Kidney epithelial cell (primary cell): Measurements from ENCODE around the gene CSNK1G2. TPM values are rescaled to one million over a fixed set of nuclear protein-coding genes. Genes with fewer than 3 reads are reported as not detected.

Experiments used
- DNase-seq: peaks from one replicate; pipeline ENCODE4 v3.0.0-alpha.2; 2010; ENCODE audit warnings: low read depth
- H3K27me3 ChIP-seq: 2 replicates; pipeline ENCODE4 v1.6.0; 2011; ENCODE audit warnings: low read length; ENCODE audit not compliant: control insufficient read depth, insufficient read depth
- H3K36me3 ChIP-seq: 2 replicates; pipeline ENCODE4 v1.5.1; 2011; ENCODE audit warnings: low read length; ENCODE audit not compliant: control insufficient read depth, insufficient read depth
- H3K4me3 ChIP-seq: 2 replicates; pipeline ENCODE4 v1.5.1; 2011; ENCODE audit warnings: low read depth, mild to moderate bottlenecking, control low read depth, low read length
- CTCF ChIP-seq: IDR thresholded peaks from 2 replicates; pipeline ENCODE4 v1.5.1; 2011; ENCODE audit warnings: mild to moderate bottlenecking, moderate library complexity, low read length, control low read depth, inconsistent platforms; ENCODE audit not compliant: insufficient read depth, poor library complexity, severe bottlenecking
- total RNA-seq: library from RNA; depleted of rRNA; stranded (reverse); fragments of >200 nt; gene quantifications from 2 replicates; pipeline ENCODE4 v1.2.3, GENCODE V29; 2015

CSNK1G2 gene
- total RNA-seq, 1 donor from 2014 or later, result 105 TPM

GRCh38 chr19:1935484-1936208 is 5.3 kb upstream of the CSNK1G2 start:
- no peak overlapping the region for H3K4me3 ChIP-seq
- H3K36me3 ChIP-seq, result no peaks in the 10 kb centered on the region
- H3K27me3 ChIP-seq, result no peaks in the 10 kb centered on the region
- TF ChIP-seq CTCF, result no peak
- no peak for DNase-seq

- H3K27me3 ChIP-seq, result no peaks in the 10 kb centered on the region
- TF ChIP-seq CTCF, result no peak
- H3K4me3 ChIP-seq, result no peak overlapping the region
- H3K36me3 ChIP-seq, result no peaks in the 10 kb centered on the region
- no peak for DNase-seq
Measured at GRCh38 chr19:1936430-1936829, 4.5 kb upstream of the CSNK1G2 start.

- no peaks in the 10 kb centered on the region for H3K27me3 ChIP-seq
- no peak for TF ChIP-seq CTCF
- DNase-seq, result no peak
- H3K4me3 ChIP-seq, result no peak overlapping the region
- H3K36me3 ChIP-seq, result no peaks in the 10 kb centered on the region
Measured at GRCh38 chr19:1936916-1937610, 3.9 kb upstream of the CSNK1G2 start.

- Histone ChIP-seq H3K4me3 (no peak overlapping the region), H3K36me3 (no peaks in the 10 kb centered on the region), H3K27me3 (no peaks in the 10 kb centered on the region)
- TF ChIP-seq CTCF, result no peak
- DNase-seq, result no peak
Measured at GRCh38 chr19:1938071-1938470, 2.9 kb upstream of the CSNK1G2 start.

GRCh38 chr19:1942078-1942933 is 1.3 kb downstream of the CSNK1G2 start:
- DNase-seq, result no peak
- TF ChIP-seq CTCF, result no peak
- H3K36me3 ChIP-seq, result no peaks in the 10 kb centered on the region
- no peaks in the 10 kb centered on the region for H3K27me3 ChIP-seq
- H3K4me3 ChIP-seq, result peak overlapping the region; percentile 99
